Tibial artery (tissue), 4 donors: ENCODE measurements around the gene RASSF4.

ENCODE experiments used
- DNase-seq, 2 donors: peaks; one replicate each; pipeline ENCODE4 v3.0.0-alpha.2; 2019
- H3K27ac ChIP-seq, 2 donors: fragments of 200-600 bp; sonication (generic) in 1 of 2; 1 replicate in 1 of 2; 2 replicates in 1 of 2; pipeline ENCODE4 v1.5.1; 2018 to 2019; ENCODE audit warnings: mild to moderate bottlenecking in 1 of 2
- H3K27me3 ChIP-seq, 2 donors: fragments of 200-600 bp; sonication (generic) in 1 of 2; one replicate each; pipeline versions ENCODE4 v1.5.1 to v1.6.0; 2016 to 2019
- H3K36me3 ChIP-seq, 3 donors: fragments of 200-600 bp; sonication (generic) in 2 of 3; one replicate each; pipeline ENCODE4 v1.5.1; 2016 to 2019; ENCODE audit warnings: mild to moderate bottlenecking in 2 of 3
- H3K4me1 ChIP-seq, 4 donors: fragments of 200-600 bp; sonication (generic) in 2 of 4; 1 replicate in 3 of 4; 2 replicates in 1 of 4; pipeline ENCODE4 v1.5.1; 2016 to 2019
- H3K4me3 ChIP-seq, 2 donors: fragments of 200-600 bp; sonication (generic) in 1 of 2; 1 replicate in 1 of 2; 2 replicates in 1 of 2; pipeline ENCODE4 v1.5.1; 2018 to 2019; ENCODE audit warnings: mild to moderate bottlenecking in 2 of 2
- H3K9me3 ChIP-seq, 3 donors: fragments of 200-600 bp; sonication (generic) in 1 of 3; one replicate each; pipeline ENCODE4 v1.5.1; 2016 to 2019
- CTCF ChIP-seq, 2 experiments: fragments of 200-600 bp in 1 of 2; fragments of 450-650 bp in 1 of 2; IDR thresholded peaks; one replicate each; pipeline ENCODE4 v1.5.1; 2017 to 2019; ENCODE audit warnings: antibody characterized with exemption in 2 of 2, mild to moderate bottlenecking in 1 of 2, moderate library complexity in 1 of 2
- intact Hi-C: fragments of 100-400 bp; cut with DNase I; formaldehyde crosslinking; loops from one replicate; pipeline ENCODE4 v1.15.0; 2023; ENCODE audit warnings: low total_unique reads

The RASSF4 gene

GRCh38 chr10:44962870-44963738 lies 3.5 kb downstream of the RASSF4 start:
- no peak overlapping the region for H3K4me3 ChIP-seq

GRCh38 chr10:44963772-44964633 lies 4.4 kb downstream of the RASSF4 start:
- Histone ChIP-seq H3K4me1 (peaks cover 0 to 92% (median 74%) of the 10 kb centered on the region in 4 donors), H3K9me3 (no peaks in the 10 kb centered on the region), H3K27ac (peak overlapping the region; percentile 71 to 83), H3K27me3 (no peaks in the 10 kb centered on the region), H3K36me3 (peaks cover 0 to under 1% (median 0%) of the 10 kb centered on the region in 3 donors), H3K4me3 (peak overlapping the region in 1 of 2 donors; percentile 4)
- DNase-seq, result peak; percentile 87 to 94
- intact Hi-C loops, result no loop called here
- no peak for TF ChIP-seq CTCF (IDR thresholded peaks at IDR 0.05)

More at GRCh38 chr10:44962870-44963738, 3.5 kb downstream of the RASSF4 start:
- Histone ChIP-seq H3K36me3 (no peaks in the 10 kb centered on the region), H3K27ac (peak overlapping the region; percentile 71 to 83), H3K4me1 (peaks cover 0 to 92% (median 73%) of the 10 kb centered on the region in 4 donors), H3K27me3 (no peaks in the 10 kb centered on the region), H3K9me3 (no peaks in the 10 kb centered on the region)
- DNase-seq, result peak in 1 of 2 donors; percentile 64
- intact Hi-C loops, result no loop called here
- peak in 1 of 2 experiments; percentile 19 for TF ChIP-seq CTCF (IDR thresholded peaks at IDR 0.05)

- H3K4me1 ChIP-seq, result peaks cover 0 to 93% (median 73%) of the 10 kb centered on the region in 4 donors
- no peak for DNase-seq
- peak overlapping the region; percentile 71 to 83 for H3K27ac ChIP-seq
- H3K36me3 ChIP-seq, result peaks cover 0 to 11% (median 9%) of the 10 kb centered on the region in 3 donors
- no peak for TF ChIP-seq CTCF (IDR thresholded peaks at IDR 0.05)
- no peak overlapping the region for H3K4me3 ChIP-seq
- no peaks in the 10 kb centered on the region for H3K27me3 ChIP-seq
- intact Hi-C loops, result no loop called here
- H3K9me3 ChIP-seq, result no peaks in the 10 kb centered on the region
Observed at GRCh38 chr10:44965104-44965503, 5.5 kb downstream of the RASSF4 start.

GRCh38 chr10:44965651-44966097 lies 6.1 kb downstream of the RASSF4 start:
- DNase-seq, result peak in 1 of 2 donors; percentile 62
- peaks cover 0 to 87% (median 68%) of the 10 kb centered on the region in 4 donors for H3K4me1 ChIP-seq
- no peak overlapping the region for H3K4me3 ChIP-seq
- TF ChIP-seq CTCF (IDR thresholded peaks at IDR 0.05), result no peak
- H3K27ac ChIP-seq, result peak overlapping the region; percentile 71 to 83
- H3K27me3 ChIP-seq, result no peaks in the 10 kb centered on the region
- peaks cover 3 to 17% (median 14%) of the 10 kb centered on the region in 3 donors for H3K36me3 ChIP-seq
- H3K9me3 ChIP-seq, result no peaks in the 10 kb centered on the region
- intact Hi-C loops, result no loop called here

GRCh38 chr10:44966129-44966815 lies 6.7 kb downstream of the RASSF4 start:
- Histone ChIP-seq H3K4me3 (no peak overlapping the region), H3K27me3 (no peaks in the 10 kb centered on the region), H3K4me1 (peaks cover 0 to 81% (median 64%) of the 10 kb centered on the region in 4 donors), H3K9me3 (no peaks in the 10 kb centered on the region), H3K27ac (peak overlapping the region; percentile 71 to 83), H3K36me3 (peaks cover 9 to 23% (median 20%) of the 10 kb centered on the region in 3 donors)
- intact Hi-C loops, result no loop called here
- peak in 1 of 2 donors; percentile 33 for DNase-seq
- no peak for TF ChIP-seq CTCF (IDR thresholded peaks at IDR 0.05)
